H9 (cell line): ENCODE data around the gene F13A1. TPM values are rescaled to one million over a fixed set of nuclear protein-coding genes. Genes with fewer than 3 reads are reported as not detected.

ENCODE experiments used
- DNase-seq: peaks from one replicate; pipeline ENCODE4 v3.0.0-alpha.2; 2017
- H2AFZ ChIP-seq: one replicate; pipeline ENCODE4 v1.6.1; 2013; ENCODE audit warnings: mild to moderate bottlenecking, low read length, control low read depth, moderate library complexity
- H2AK5ac ChIP-seq: 2 replicates; pipeline ENCODE4 v1.6.1; 2013; ENCODE audit warnings: low read length, control low read depth, mixed read lengths; ENCODE audit not compliant: insufficient read length
- H2BK120ac ChIP-seq: one replicate; pipeline ENCODE4 v1.6.1; 2013; ENCODE audit warnings: low read depth, mild to moderate bottlenecking, low read length, control low read depth, inconsistent platforms; ENCODE audit not compliant: poor library complexity, severe bottlenecking
- H2BK12ac ChIP-seq: 2 replicates; pipeline ENCODE4 v1.6.1; 2013; ENCODE audit warnings: low read length, control low read depth, mixed read lengths, low read depth; ENCODE audit not compliant: insufficient read length
- H2BK15ac ChIP-seq: 2 replicates; pipeline ENCODE4 v1.6.1; 2013; ENCODE audit warnings: low read depth, low read length, control low read depth
- H2BK20ac ChIP-seq: one replicate; pipeline ENCODE4 v1.6.1; 2013; ENCODE audit warnings: low read depth, mild to moderate bottlenecking, low read length, control low read depth, inconsistent platforms; ENCODE audit not compliant: poor library complexity, severe bottlenecking
- H2BK5ac ChIP-seq: 2 replicates; pipeline ENCODE4 v1.6.1; 2013; ENCODE audit warnings: low read length, control low read depth, mixed read lengths; ENCODE audit not compliant: insufficient read length
- H3K14ac ChIP-seq: 2 replicates; pipeline ENCODE4 v1.6.1; 2013; ENCODE audit warnings: low read length, control low read depth; ENCODE audit not compliant: insufficient read depth
- H3K18ac ChIP-seq: 2 replicates; pipeline ENCODE4 v1.6.1; 2013; ENCODE audit warnings: low read depth, mild to moderate bottlenecking, mixed read lengths, low read length, control low read depth; ENCODE audit not compliant: insufficient read length
- H3K23ac ChIP-seq: 2 replicates; pipeline ENCODE4 v1.6.1; 2013; ENCODE audit warnings: low read length, control low read depth, mixed read lengths, low read depth; ENCODE audit not compliant: insufficient read length
- H3K23me2 ChIP-seq: 2 replicates; pipeline ENCODE4 v1.6.1; 2013; ENCODE audit warnings: low read depth, mild to moderate bottlenecking, mixed read lengths, low read length, control low read depth; ENCODE audit not compliant: insufficient read length, poor library complexity, severe bottlenecking
- H3K27ac ChIP-seq: 2 replicates; pipeline ENCODE4 v1.5.1; 2013; ENCODE audit warnings: low read length, control low read depth, mixed read lengths, low read depth; ENCODE audit not compliant: insufficient read length
- H3K27me3 ChIP-seq: 2 replicates; pipeline ENCODE4 v1.6.1; 2013; ENCODE audit warnings: low read length, control low read depth, inconsistent platforms; ENCODE audit not compliant: insufficient read depth
- H3K4ac ChIP-seq: 2 replicates; pipeline ENCODE4 v1.6.1; 2013; ENCODE audit warnings: low read depth, mild to moderate bottlenecking, control low read depth, inconsistent platforms, low read length, moderate library complexity
- H3K4me1 ChIP-seq: 2 replicates; pipeline ENCODE4 v1.6.1; 2013; ENCODE audit warnings: low read length, control low read depth, inconsistent platforms; ENCODE audit not compliant: insufficient read depth
- H3K4me2 ChIP-seq: 2 replicates; pipeline ENCODE4 v1.6.1; 2013; ENCODE audit warnings: low read length, control low read depth, mixed read lengths; ENCODE audit not compliant: insufficient read length, insufficient read depth
- H3K56ac ChIP-seq: 2 replicates; pipeline ENCODE4 v1.6.1; 2013; ENCODE audit warnings: low read depth, mild to moderate bottlenecking, mixed read lengths, low read length, control low read depth; ENCODE audit not compliant: insufficient read length
- H3K79me1 ChIP-seq: 2 replicates; pipeline ENCODE4 v1.6.1; 2013; ENCODE audit warnings: low read depth, mild to moderate bottlenecking, moderate library complexity, low read length, control low read depth, inconsistent platforms; ENCODE audit not compliant: insufficient read depth, poor library complexity, severe bottlenecking
- H3K79me2 ChIP-seq: 2 replicates; pipeline ENCODE4 v1.6.1; 2013; ENCODE audit warnings: low read length, control low read depth, inconsistent platforms; ENCODE audit not compliant: insufficient read depth
- H3K9ac ChIP-seq: 2 replicates; pipeline ENCODE4 v1.6.1; 2013; ENCODE audit warnings: low read length, control low read depth, mixed read lengths; ENCODE audit not compliant: insufficient read length; ENCODE audit errors: extremely low read depth
- H3K9me3 ChIP-seq: one replicate; pipeline ENCODE4 v1.6.1; 2013; ENCODE audit warnings: low read depth, low read length, inconsistent platforms; ENCODE audit not compliant: control insufficient read depth
- H3T11ph ChIP-seq: one replicate; pipeline ENCODE4 v1.6.1; 2013; ENCODE audit warnings: mild to moderate bottlenecking, low read length, control low read depth, inconsistent platforms
- H4K20me1 ChIP-seq: one replicate; pipeline ENCODE4 v1.6.1; 2013; ENCODE audit not compliant: control insufficient read depth, insufficient read length, insufficient read depth
- H4K5ac ChIP-seq: 2 replicates; pipeline ENCODE4 v1.6.1; 2013; ENCODE audit warnings: low read depth, mild to moderate bottlenecking, mixed read lengths, low read length, control low read depth; ENCODE audit not compliant: insufficient read length
- H4K8ac ChIP-seq: replicated peaks from 2 replicates; pipeline ENCODE4 v1.6.1; 2013; ENCODE audit warnings: low read length, control low read depth, mixed read lengths, low read depth; ENCODE audit not compliant: insufficient read length
- H4K91ac ChIP-seq: 2 replicates; pipeline ENCODE4 v1.6.1; 2013; ENCODE audit warnings: low read depth, mild to moderate bottlenecking, moderate library complexity, mixed read lengths, low read length, control low read depth; ENCODE audit not compliant: insufficient read length
- H3K27ac Mint-ChIP-seq, 3 experiments: 2 replicates in 2 of 3; 3 replicates in 1 of 3; pipeline ENCODE4 v1.8.0; 2020 to 2021; ENCODE audit warnings: mixed read lengths in 3 of 3, mild to moderate bottlenecking in 1 of 3, moderate library complexity in 1 of 3
- H3K27me3 Mint-ChIP-seq: 2 replicates; pipeline ENCODE4 v1.8.0; 2021; ENCODE audit warnings: low read depth, mild to moderate bottlenecking, moderate library complexity, mixed read lengths
- H3K36me3 Mint-ChIP-seq, 3 experiments: 2 replicates in 2 of 3; 3 replicates in 1 of 3; pipeline ENCODE4 v1.8.0; 2020 to 2021; ENCODE audit warnings: low read depth in 3 of 3, mixed read lengths in 3 of 3; ENCODE audit not compliant: insufficient read depth in 1 of 3
- H3K4me1 Mint-ChIP-seq, 2 experiments: 2 replicates each; pipeline ENCODE4 v1.8.0; 2020; ENCODE audit warnings: mixed read lengths in 2 of 2
- H3K4me3 Mint-ChIP-seq, 2 experiments: 2 replicates in 1 of 2; 3 replicates in 1 of 2; pipeline ENCODE4 v1.8.0; 2020 to 2021; ENCODE audit warnings: mild to moderate bottlenecking in 2 of 2, mixed read lengths in 2 of 2, moderate library complexity in 1 of 2
- H3K9me3 Mint-ChIP-seq, 2 experiments: 2 replicates in 1 of 2; 3 replicates in 1 of 2; pipeline ENCODE4 v1.8.0; 2020; ENCODE audit warnings: mild to moderate bottlenecking in 2 of 2, mixed read lengths in 2 of 2, moderate library complexity in 1 of 2
- CTCF ChIP-seq: fragments of 200-600 bp; sonication (generic); conservative IDR thresholded peaks from 3 replicates; pipeline ENCODE4 v1.8.0; 2021; ENCODE audit warnings: antibody characterized with exemption, mild to moderate bottlenecking
- WGBS: extraction: QIAGEN DNeasy Blood & Tissue Kit; methylation state at CpG from one replicate; pipeline ENCODE4 v1.1.7; 2013; ENCODE audit warnings: missing lambda C conversion rate, low lambda C conversion rate, mixed read lengths; ENCODE audit not compliant: insufficient read length; ENCODE audit errors: extremely low coverage; 5-methylcytosine and 5-hydroxymethylcytosine counted together
- total RNA-seq: library from RNA; stranded (reverse); gene quantifications from 2 replicates; pipeline ENCODE4 v1.2.1, GENCODE V29; 2021

Gene F13A1
- total RNA-seq, 1 experiment from 2014 or later: 0.15 TPM

- Histone ChIP-seq H3K79me2 (no peaks in the 10 kb centered on the region), H3K56ac (no peak overlapping the region), H3K4me2 (no peak overlapping the region), H4K8ac (no peak overlapping the region), H3K18ac (no peak overlapping the region), H3K9me3 (no peaks in the 10 kb centered on the region), H3K9ac (no peak overlapping the region), H3K14ac (no peak overlapping the region), H3K23ac (no peak overlapping the region), H3T11ph (no peak overlapping the region), H4K20me1 (no peaks in the 10 kb centered on the region), H2BK15ac (no peak overlapping the region), H4K91ac (no peak overlapping the region), H4K5ac (no peak overlapping the region), H3K4ac (no peak overlapping the region), H2AK5ac (no peak overlapping the region), H3K27ac (no peak overlapping the region), H3K79me1 (no peaks in the 10 kb centered on the region), H3K27me3 (no peaks in the 10 kb centered on the region), H2BK20ac (no peak overlapping the region), H2BK5ac (no peak overlapping the region), H2BK12ac (no peak overlapping the region), H2AFZ (no peak overlapping the region), H2BK120ac (no peak overlapping the region), H3K23me2 (no peaks in the 10 kb centered on the region), H3K4me1 (no peaks in the 10 kb centered on the region)
- Mint-ChIP-seq H3K4me1 (peaks cover 8 to 12% of the 10 kb centered on the region in 2 experiments), H3K27ac (no peak overlapping the region), H3K36me3 (peaks cover 0 to 6% (median 0%) of the 10 kb centered on the region in 3 experiments; a peak in 2 of 7 replicates), H3K4me3 (no peak overlapping the region), H3K27me3 (peaks cover 10% of the 10 kb centered on the region), H3K9me3 (peaks cover 0 to 10% of the 10 kb centered on the region in 2 experiments; a peak in 3 of 5 replicates)
- TF ChIP-seq CTCF: no peak
- WGBS: no CpG with 5 or more reads among the region's 7 CpGs
- DNase-seq: no peak
Measured at GRCh38 chr6:6193221-6193745, 127.2 kb downstream of the F13A1 start.
